Endothelial cell of umbilical vein (primary cell): ENCODE results near the gene CSTF2.

ENCODE experiments used
- CTCF ChIP-seq, 2 donors: IDR thresholded peaks; 1 replicate in 1 of 2; 2 replicates in 1 of 2; pipeline ENCODE4 v1.5.1; 2011; ENCODE audit warnings: low read length in 2 of 2, mild to moderate bottlenecking in 2 of 2, moderate library complexity in 2 of 2, control low read depth in 1 of 2, inconsistent platforms in 1 of 2, low read depth in 1 of 2; ENCODE audit not compliant: insufficient read depth in 1 of 2; ENCODE audit errors: extremely low read depth in 1 of 2
- EZH2 ChIP-seq: IDR thresholded peaks from 2 replicates; pipeline ENCODE4 v1.6.1; 2012; ENCODE audit warnings: borderline replicate concordance, low read depth, mild to moderate bottlenecking, moderate library complexity, low read length, inconsistent platforms; ENCODE audit not compliant: severe bottlenecking
- GATA2 ChIP-seq: IDR thresholded peaks from 2 replicates; pipeline ENCODE4 v1.7.0; 2011; ENCODE audit warnings: low read depth, mild to moderate bottlenecking, moderate library complexity, mixed read lengths, low read length; ENCODE audit not compliant: insufficient read length, insufficient read depth
- JUN ChIP-seq: IDR thresholded peaks from 2 replicates; pipeline ENCODE4 v1.6.1; 2011; ENCODE audit warnings: borderline replicate concordance, low read depth; ENCODE audit not compliant: insufficient read length, insufficient read depth
- MAX ChIP-seq: IDR thresholded peaks from 2 replicates; pipeline ENCODE4 v1.6.1; 2011; ENCODE audit not compliant: insufficient read depth, insufficient read length
- MYC ChIP-seq: IDR thresholded peaks from one replicate; pipeline ENCODE4 v1.6.1; 2011; ENCODE audit warnings: mild to moderate bottlenecking, low read depth, low read length
- POLR2A ChIP-seq: IDR thresholded peaks from 2 replicates; pipeline ENCODE4 v1.6.1; 2012; ENCODE audit warnings: low read depth, mild to moderate bottlenecking, control low read depth, low read length
- POLR2AphosphoS5 ChIP-seq: IDR thresholded peaks from 2 replicates; pipeline ENCODE4 v1.6.1; 2012; ENCODE audit warnings: low read depth, mild to moderate bottlenecking, control low read depth, low read length, moderate library complexity; ENCODE audit not compliant: insufficient read depth

GRCh38 chrX:100797359-100797758 lies 22.8 kb upstream of the CSTF2 start:
- TF ChIP-seq CTCF (IDR thresholded peaks at IDR 0.05; ENCODE audit: extremely low read depth in 1 of 2, insufficient read depth in 1 of 2, low read depth in 1 of 2, low read length in 2 of 2) (no peak), MAX (no peak), POLR2A (no peak), POLR2AphosphoS5 (no peak), GATA2 (no peak), MYC (no peak), EZH2 (no peak), JUN (no peak)
